Body of pancreas (tissue), 4 donors: Measurements from ENCODE around the gene PHC2.

Experiments
- POLR2A ChIP-seq, 3 donors: fragments of 450-650 bp; IDR thresholded peaks; one replicate each; pipeline ENCODE4 v1.6.1; 2016; ENCODE audit warnings: antibody characterized with exemption in 3 of 3, mild to moderate bottlenecking in 2 of 3
- TF ChIP-seq, protein P1 (sequence below), 7 experiments: fragments of 450-650 bp in 4 of 7; fragments of 200-600 bp in 3 of 7; sonication (generic) in 3 of 7; IDR thresholded peaks; one replicate each; pipeline ENCODE4 v1.5.1; 2016 to 2019; ENCODE audit warnings: antibody characterized with exemption in 7 of 7

DNA sequence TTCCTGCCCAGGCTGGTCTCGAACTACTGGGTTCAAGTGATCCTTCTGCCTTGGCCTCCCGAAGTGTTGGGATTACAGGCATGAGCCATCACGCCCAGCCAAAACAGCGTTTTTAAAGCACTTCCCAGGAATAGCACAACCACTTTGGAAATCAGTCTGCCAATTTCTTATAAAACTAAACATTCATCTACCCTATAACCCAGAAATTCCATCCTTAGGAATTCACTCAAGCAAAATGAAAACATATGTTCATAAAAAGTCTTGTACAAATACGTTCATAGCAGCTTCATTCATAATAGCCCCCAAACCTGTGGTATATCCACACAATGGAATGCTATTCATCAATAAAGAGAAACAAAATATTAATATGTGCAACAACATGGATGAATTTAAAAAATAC is 36.1 kb downstream of the PHC2 start:
- TF ChIP-seq, protein P1, sequence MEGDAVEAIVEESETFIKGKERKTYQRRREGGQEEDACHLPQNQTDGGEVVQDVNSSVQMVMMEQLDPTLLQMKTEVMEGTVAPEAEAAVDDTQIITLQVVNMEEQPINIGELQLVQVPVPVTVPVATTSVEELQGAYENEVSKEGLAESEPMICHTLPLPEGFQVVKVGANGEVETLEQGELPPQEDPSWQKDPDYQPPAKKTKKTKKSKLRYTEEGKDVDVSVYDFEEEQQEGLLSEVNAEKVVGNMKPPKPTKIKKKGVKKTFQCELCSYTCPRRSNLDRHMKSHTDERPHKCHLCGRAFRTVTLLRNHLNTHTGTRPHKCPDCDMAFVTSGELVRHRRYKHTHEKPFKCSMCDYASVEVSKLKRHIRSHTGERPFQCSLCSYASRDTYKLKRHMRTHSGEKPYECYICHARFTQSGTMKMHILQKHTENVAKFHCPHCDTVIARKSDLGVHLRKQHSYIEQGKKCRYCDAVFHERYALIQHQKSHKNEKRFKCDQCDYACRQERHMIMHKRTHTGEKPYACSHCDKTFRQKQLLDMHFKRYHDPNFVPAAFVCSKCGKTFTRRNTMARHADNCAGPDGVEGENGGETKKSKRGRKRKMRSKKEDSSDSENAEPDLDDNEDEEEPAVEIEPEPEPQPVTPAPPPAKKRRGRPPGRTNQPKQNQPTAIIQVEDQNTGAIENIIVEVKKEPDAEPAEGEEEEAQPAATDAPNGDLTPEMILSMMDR (IDR thresholded peaks at IDR 0.05): no peak
- TF ChIP-seq POLR2A (IDR thresholded peaks at IDR 0.05): no peak
